Heart right ventricle (tissue), 16 donors: Measurements from ENCODE around the gene VTA1. TPM values are rescaled to one million over a fixed set of nuclear protein-coding genes. Genes with fewer than 3 reads are reported as not detected.

Source experiments
- ATAC-seq, 8 donors: fragments of 200-7000 bp; cut with Tn5 transposase; one replicate each; pipeline ENCODE4 v1.9.1; 2020; ENCODE audit warnings: mild to moderate bottlenecking in 8 of 8, moderate library complexity in 8 of 8, moderate number of reproducible peaks in 1 of 8
- DNase-seq, 2 donors: peaks; one replicate each; pipeline ENCODE4 v3.0.0-alpha.2; 2020
- H3K27ac ChIP-seq, 10 donors: fragments of 200-600 bp; sonication (generic) in 2 of 10; one replicate each; pipeline versions ENCODE4 v1.5.0 to v1.8.0; 2020 to 2022; ENCODE audit warnings: mild to moderate bottlenecking in 3 of 10
- H3K27me3 ChIP-seq, 7 donors: fragments of 200-600 bp; one replicate each; pipeline ENCODE4 v1.8.0; 2021 to 2022; ENCODE audit warnings: mild to moderate bottlenecking in 2 of 7
- H3K36me3 ChIP-seq, 9 donors: fragments of 200-600 bp; sonication (generic) in 1 of 9; one replicate each; pipeline versions ENCODE4 v1.5.0 to v1.8.0; 2020 to 2022; ENCODE audit warnings: mild to moderate bottlenecking in 2 of 9
- H3K4me1 ChIP-seq, 9 donors: fragments of 200-600 bp; sonication (generic) in 1 of 9; one replicate each; pipeline versions ENCODE4 v1.5.0 to v1.8.0; 2020 to 2022; ENCODE audit warnings: mild to moderate bottlenecking in 4 of 9
- H3K4me3 ChIP-seq, 10 donors: fragments of 200-600 bp; sonication (generic) in 2 of 10; one replicate each; pipeline versions ENCODE4 v1.5.0 to v1.8.0; 2020 to 2022; ENCODE audit warnings: mild to moderate bottlenecking in 7 of 10, moderate library complexity in 2 of 10
- H3K9me3 ChIP-seq, 11 donors: fragments of 200-600 bp in 10 of 11; sonication (generic) in 2 of 11; one replicate each; pipeline versions ENCODE4 v1.5.0 to v1.8.0; 2013 to 2022; ENCODE audit warnings: mild to moderate bottlenecking in 2 of 11, control low read depth in 1 of 11, moderate library complexity in 1 of 11
- CTCF ChIP-seq, 9 donors: fragments of 200-600 bp; sonication (generic) in 2 of 9; IDR thresholded peaks; one replicate each; pipeline versions ENCODE4 v1.5.0 to v1.8.0; 2021 to 2022; ENCODE audit warnings: antibody characterized with exemption in 9 of 9, mild to moderate bottlenecking in 5 of 9, moderate library complexity in 1 of 9
- WGBS, 2 donors: extraction: QIAGEN DNeasy Blood & Tissue Kit; methylation state at CpG; one replicate each; pipeline ENCODE4 v1.1.7; 2013; ENCODE audit warnings: inconsistent platforms in 1 of 2; 5-methylcytosine and 5-hydroxymethylcytosine counted together
- intact Hi-C, 10 donors: fragments of 100-400 bp; cut with DNase I; formaldehyde crosslinking; loops; one replicate each; pipeline versions ENCODE4 v1.11.1 to v1.14.2; 2022
- polyA plus RNA-seq, 2 donors: library from polyadenylated mRNA; stranded (reverse); fragments of 200-250 nt; gene quantifications; one replicate each; pipeline ENCODE4 v1.2.3, GENCODE V29; 2013
- total RNA-seq, 10 donors: library from RNA; stranded (reverse); fragmentation: NEBNext Ultra II Directional in 3 of 10; extraction: Animal tissue kit (Norgen Biotek cat#: 25700) in 3 of 10; gene quantifications; one replicate each; pipeline versions ENCODE4 v1.2.1 to v1.2.4, GENCODE V29; 2021 to 2023
- donor health status: Arrhythmogenic right ventricular cardiomyopathy.
- donor health status: ischemic (EF 13 %, LVEDD 7.1; RV severe dilation, severe dysfunction).
- donor health status: healthy with polysubstance abuse.
- donor health status: DM: no; HTN: yes; CAD: no.
- donor health status: DM: no; HTN: no; CAD: no.
- donor health status: ischemic (EF 25% LVEDD 6.9; RV normal size, moderate dysfunction).
- donor health status: ischemic (EF 25% LVEDD 5.7; RV mildly dilated, moderate dysfunction).
- donor health status: healthy.
- donor health status: DM: yes; HTN: yes; CAD: no.
- donor health status: Ischemic cardiomyopathy.
- donor health status: ischemic (EF 35%, LVEDD 5.7; RV mildly dilated, moderate dysfunction).
- donor health status: nonischemic (EF 11% LVEDD 7.7; RV severe dilation, severe dysfunction).
- donor health status: DM: yes; HTN: yes; CAD: no.
- donor health status: PGD.
- donor health status: ischemic (EF 29% LVEDD 5.4; RV normal size, mild dysfunction).
- donor health status: nonischemic (EF 23%, LVEDD 6.1; RV moderate dilation, normal function).

Gene VTA1
- total and polyA plus RNA-seq, 12 donors = 10.5 to 42.6 (median 37.3) TPM

GRCh38 chr6:142171351-142171750, 24.3 kb downstream of the VTA1 start:
- Histone ChIP-seq H3K4me1 (peaks cover 0 to 6% (median 0%) of the 10 kb centered on the region in 9 donors), H3K27ac (no peak overlapping the region), H3K9me3 (no peaks in the 10 kb centered on the region), H3K36me3 (peaks cover 0 to 98% (median 24%) of the 10 kb centered on the region in 9 donors), H3K4me3 (no peak overlapping the region), H3K27me3 (no peaks in the 10 kb centered on the region)
- intact Hi-C loops = no loop called here
- ATAC-seq (no peak), DNase-seq (no peak)
- TF ChIP-seq CTCF (IDR thresholded peaks at IDR 0.05) = no peak

DNA sequence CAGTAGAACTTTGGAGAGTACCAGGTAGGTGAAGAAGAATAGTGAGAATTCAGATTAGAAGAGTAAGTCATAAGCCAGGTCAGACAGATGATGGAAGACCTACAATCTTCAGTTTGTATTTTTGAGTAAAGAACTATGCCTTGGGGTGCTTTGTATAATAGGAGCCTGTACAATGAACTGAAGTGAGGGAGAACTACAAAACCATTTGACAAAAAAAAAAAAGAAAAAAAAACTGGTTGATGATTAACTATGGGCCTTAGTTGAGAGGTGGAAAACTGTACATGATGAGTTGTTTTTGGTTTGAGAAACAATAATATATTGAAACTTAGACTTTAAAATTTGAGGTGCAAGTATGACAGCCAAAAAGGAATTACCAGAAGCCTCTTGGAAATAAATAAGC, 25.7 kb downstream of the VTA1 start:
- ATAC-seq (no peak), DNase-seq (no peak)
- Histone ChIP-seq H3K4me1 (no peaks in the 10 kb centered on the region), H3K27me3 (no peaks in the 10 kb centered on the region), H3K4me3 (no peak overlapping the region), H3K27ac (no peak overlapping the region), H3K36me3 (peaks cover 0 to 98% (median 35%) of the 10 kb centered on the region in 9 donors), H3K9me3 (peaks cover 0 to 11% (median 3%) of the 10 kb centered on the region in 11 donors)
- intact Hi-C loops = no loop called here
- TF ChIP-seq CTCF (IDR thresholded peaks at IDR 0.05) = no peak

GRCh38 chr6:142173980-142174379, 26.9 kb downstream of the VTA1 start:
- Histone ChIP-seq H3K27ac (no peak overlapping the region), H3K27me3 (no peaks in the 10 kb centered on the region), H3K4me3 (no peak overlapping the region), H3K36me3 (peaks cover 0 to 99% (median 44%) of the 10 kb centered on the region in 9 donors), H3K9me3 (peaks cover 0 to 21% (median 9%) of the 10 kb centered on the region in 11 donors), H3K4me1 (no peaks in the 10 kb centered on the region)
- no peak for ATAC-seq
- 99% methylated on average over 3 of the region's 3 CpGs for whole genome bisulfite sequencing, 2 donors
- DNase-seq = no peak
- TF ChIP-seq CTCF (IDR thresholded peaks at IDR 0.05) = no peak
- intact Hi-C loops = no loop called here

DNA sequence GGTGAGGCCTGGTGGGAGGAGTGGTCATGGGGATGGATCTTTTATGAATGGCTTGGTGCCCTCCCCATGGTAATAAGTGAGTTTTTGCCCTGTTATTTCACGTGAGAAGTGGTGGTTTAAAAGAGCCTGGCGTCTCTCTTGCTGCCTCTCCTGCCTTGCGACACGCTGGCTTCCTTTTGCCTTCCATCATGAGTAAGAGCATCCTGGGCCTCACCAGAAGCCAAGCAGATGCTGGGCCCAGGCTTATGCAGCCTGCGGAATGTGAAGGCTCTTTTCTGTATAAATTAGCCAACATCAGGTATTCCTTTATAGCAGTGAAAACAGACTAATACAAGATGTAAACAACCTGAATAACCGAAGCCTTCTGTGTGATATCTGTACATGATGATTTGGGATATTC, 27.6 kb downstream of the VTA1 start:
- H3K36me3 ChIP-seq = peaks cover 0 to 92% (median 44%) of the 10 kb centered on the region in 9 donors
- H3K27ac ChIP-seq = no peak overlapping the region
- no peaks in the 10 kb centered on the region for H3K27me3 ChIP-seq
- intact Hi-C loops = no loop called here
- no peak for TF ChIP-seq CTCF (IDR thresholded peaks at IDR 0.05)
- ATAC-seq (no peak), DNase-seq (no peak)
- 93 to 96% methylated on average over 6 of the region's 6 CpGs for WGBS, 2 donors
- H3K9me3 ChIP-seq = peaks cover 0 to 24% (median 9%) of the 10 kb centered on the region in 11 donors
- H3K4me3 ChIP-seq = no peak overlapping the region
- no peaks in the 10 kb centered on the region for H3K4me1 ChIP-seq
